Measurements from ENCODE around the gene SCN3B.

Gene SCN3B

GRCh38 chr11:123597859-123598258 is 56.6 kb downstream of the SCN3B start:
- H3K27ac Mint-ChIP-seq: no peak overlapping the region
- H3K4me1 Mint-ChIP-seq: no peaks in the 10 kb centered on the region
- H3K27me3 Mint-ChIP-seq: no peaks in the 10 kb centered on the region
- H3K9me3 Mint-ChIP-seq: no peaks in the 10 kb centered on the region
- ATAC-seq (no peak), DNase-seq (no peak)
- H3K36me3 Mint-ChIP-seq (ENCODE audit: low read depth): peaks cover 6% of the 10 kb centered on the region
- H3K4me3 Mint-ChIP-seq: no peak overlapping the region

- Mint-ChIP-seq H3K4me1 (no peaks in the 10 kb centered on the region), H3K9me3 (no peaks in the 10 kb centered on the region), H3K4me3 (no peak overlapping the region), H3K27me3 (no peaks in the 10 kb centered on the region), H3K27ac (no peak overlapping the region), H3K36me3 (ENCODE audit: low read depth) (peaks cover 4% of the 10 kb centered on the region)
- ATAC-seq: no peak
- no peak for DNase-seq
Measured at GRCh38 chr11:123594921-123595320, 59.5 kb downstream of the SCN3B start.

GRCh38 chr11:123594188-123594901 is 60.1 kb downstream of the SCN3B start:
- H3K27ac Mint-ChIP-seq: no peak overlapping the region
- no peak for DNase-seq
- no peak overlapping the region for H3K4me3 Mint-ChIP-seq
- ATAC-seq: peak; percentile 31
- H3K27me3 Mint-ChIP-seq: no peaks in the 10 kb centered on the region
- H3K36me3 Mint-ChIP-seq (ENCODE audit: low read depth): peaks cover 4% of the 10 kb centered on the region
- no peaks in the 10 kb centered on the region for H3K9me3 Mint-ChIP-seq
- H3K4me1 Mint-ChIP-seq: no peaks in the 10 kb centered on the region

- H3K4me3 Mint-ChIP-seq: no peak overlapping the region
- H3K36me3 Mint-ChIP-seq (ENCODE audit: low read depth): peaks cover 4% of the 10 kb centered on the region
- no peak overlapping the region for H3K27ac Mint-ChIP-seq
- ATAC-seq (no peak), DNase-seq (no peak)
- H3K4me1 Mint-ChIP-seq: no peaks in the 10 kb centered on the region
- H3K27me3 Mint-ChIP-seq: no peaks in the 10 kb centered on the region
- H3K9me3 Mint-ChIP-seq: no peaks in the 10 kb centered on the region
Measured at GRCh38 chr11:123593570-123593969, 60.9 kb downstream of the SCN3B start.

GRCh38 chr11:123590296-123590912 is 64.0 kb downstream of the SCN3B start:
- Mint-ChIP-seq H3K27ac (no peak overlapping the region), H3K27me3 (no peaks in the 10 kb centered on the region), H3K36me3 (ENCODE audit: low read depth) (peaks cover 3% of the 10 kb centered on the region), H3K4me1 (no peaks in the 10 kb centered on the region), H3K9me3 (no peaks in the 10 kb centered on the region), H3K4me3 (no peak overlapping the region)
- DNase-seq (no peak), ATAC-seq (no peak)

- no peak for ATAC-seq
- DNase-seq: no peak
- H3K36me3 Mint-ChIP-seq (ENCODE audit: low read depth): peaks cover 3% of the 10 kb centered on the region
- no peaks in the 10 kb centered on the region for H3K9me3 Mint-ChIP-seq
- no peak overlapping the region for H3K27ac Mint-ChIP-seq
- H3K4me3 Mint-ChIP-seq: no peak overlapping the region
- H3K27me3 Mint-ChIP-seq: no peaks in the 10 kb centered on the region
- no peaks in the 10 kb centered on the region for H3K4me1 Mint-ChIP-seq
Measured at GRCh38 chr11:123588864-123589262, 65.6 kb downstream of the SCN3B start.

GRCh38 chr11:123588117-123588863 is 66.1 kb downstream of the SCN3B start:
- peaks cover 2% of the 10 kb centered on the region for H3K36me3 Mint-ChIP-seq (ENCODE audit: low read depth)
- H3K9me3 Mint-ChIP-seq: no peaks in the 10 kb centered on the region
- no peaks in the 10 kb centered on the region for H3K27me3 Mint-ChIP-seq
- ATAC-seq: no peak
- H3K4me1 Mint-ChIP-seq: no peaks in the 10 kb centered on the region
- H3K4me3 Mint-ChIP-seq: no peak overlapping the region
- H3K27ac Mint-ChIP-seq: no peak overlapping the region
- no peak for DNase-seq

GRCh38 chr11:123587559-123587958 is 66.9 kb downstream of the SCN3B start:
- ATAC-seq (no peak), DNase-seq (no peak)
- H3K27ac Mint-ChIP-seq: no peak overlapping the region
- H3K4me3 Mint-ChIP-seq: no peak overlapping the region
- H3K4me1 Mint-ChIP-seq: no peaks in the 10 kb centered on the region
- H3K27me3 Mint-ChIP-seq: no peaks in the 10 kb centered on the region
- H3K9me3 Mint-ChIP-seq: no peaks in the 10 kb centered on the region
- no peaks in the 10 kb centered on the region for H3K36me3 Mint-ChIP-seq (ENCODE audit: low read depth)

- ATAC-seq: no peak
- Mint-ChIP-seq H3K4me1 (no peaks in the 10 kb centered on the region), H3K27me3 (no peaks in the 10 kb centered on the region), H3K27ac (no peak overlapping the region), H3K36me3 (ENCODE audit: low read depth) (no peaks in the 10 kb centered on the region), H3K9me3 (no peaks in the 10 kb centered on the region), H3K4me3 (no peak overlapping the region)
- no peak for DNase-seq
Measured at GRCh38 chr11:123587044-123587443, 67.4 kb downstream of the SCN3B start.

- Mint-ChIP-seq H3K4me1 (no peaks in the 10 kb centered on the region), H3K4me3 (no peak overlapping the region), H3K36me3 (ENCODE audit: low read depth) (no peaks in the 10 kb centered on the region), H3K27me3 (no peaks in the 10 kb centered on the region), H3K9me3 (no peaks in the 10 kb centered on the region), H3K27ac (no peak overlapping the region)
- no peak for ATAC-seq
- no peak for DNase-seq
Measured at GRCh38 chr11:123586568-123586967, 67.9 kb downstream of the SCN3B start.

- Mint-ChIP-seq H3K36me3 (ENCODE audit: low read depth) (no peaks in the 10 kb centered on the region), H3K4me3 (no peak overlapping the region), H3K4me1 (peaks cover 2% of the 10 kb centered on the region), H3K27ac (no peak overlapping the region), H3K9me3 (no peaks in the 10 kb centered on the region), H3K27me3 (peaks cover 5% of the 10 kb centered on the region)
- ATAC-seq (no peak), DNase-seq (no peak)
Measured at GRCh38 chr11:123585706-123586105, 68.7 kb downstream of the SCN3B start.

GRCh38 chr11:123585206-123585605 is 69.2 kb downstream of the SCN3B start:
- H3K27ac Mint-ChIP-seq: no peak overlapping the region
- no peak overlapping the region for H3K4me3 Mint-ChIP-seq
- no peaks in the 10 kb centered on the region for H3K36me3 Mint-ChIP-seq (ENCODE audit: low read depth)
- no peak for DNase-seq
- peaks cover 4% of the 10 kb centered on the region for H3K4me1 Mint-ChIP-seq
- peaks cover 5% of the 10 kb centered on the region for H3K27me3 Mint-ChIP-seq
- ATAC-seq: no peak
- no peaks in the 10 kb centered on the region for H3K9me3 Mint-ChIP-seq

GRCh38 chr11:123584737-123585136 is 69.7 kb downstream of the SCN3B start:
- H3K4me1 Mint-ChIP-seq: peaks cover 4% of the 10 kb centered on the region
- no peak overlapping the region for H3K27ac Mint-ChIP-seq
- no peak for ATAC-seq
- no peaks in the 10 kb centered on the region for H3K9me3 Mint-ChIP-seq
- no peak overlapping the region for H3K4me3 Mint-ChIP-seq
- DNase-seq: no peak
- H3K27me3 Mint-ChIP-seq: peaks cover 5% of the 10 kb centered on the region
- no peaks in the 10 kb centered on the region for H3K36me3 Mint-ChIP-seq (ENCODE audit: low read depth)

GRCh38 chr11:123584186-123584585 is 70.2 kb downstream of the SCN3B start:
- Mint-ChIP-seq H3K9me3 (no peaks in the 10 kb centered on the region), H3K27ac (no peak overlapping the region), H3K4me3 (no peak overlapping the region), H3K4me1 (peaks cover 4% of the 10 kb centered on the region), H3K36me3 (ENCODE audit: low read depth) (no peaks in the 10 kb centered on the region), H3K27me3 (peaks cover 5% of the 10 kb centered on the region)
- DNase-seq (no peak), ATAC-seq (no peak)

- H3K4me1 Mint-ChIP-seq: peaks cover 4% of the 10 kb centered on the region
- no peak overlapping the region for H3K27ac Mint-ChIP-seq
- no peak overlapping the region for H3K4me3 Mint-ChIP-seq
- no peaks in the 10 kb centered on the region for H3K9me3 Mint-ChIP-seq
- H3K27me3 Mint-ChIP-seq: peaks cover 5% of the 10 kb centered on the region
- DNase-seq: no peak
- ATAC-seq: no peak
- no peaks in the 10 kb centered on the region for H3K36me3 Mint-ChIP-seq (ENCODE audit: low read depth)
Measured at GRCh38 chr11:123582992-123583504, 71.4 kb downstream of the SCN3B start.
